ENCODE data around the gene MS4A10.

DNA sequence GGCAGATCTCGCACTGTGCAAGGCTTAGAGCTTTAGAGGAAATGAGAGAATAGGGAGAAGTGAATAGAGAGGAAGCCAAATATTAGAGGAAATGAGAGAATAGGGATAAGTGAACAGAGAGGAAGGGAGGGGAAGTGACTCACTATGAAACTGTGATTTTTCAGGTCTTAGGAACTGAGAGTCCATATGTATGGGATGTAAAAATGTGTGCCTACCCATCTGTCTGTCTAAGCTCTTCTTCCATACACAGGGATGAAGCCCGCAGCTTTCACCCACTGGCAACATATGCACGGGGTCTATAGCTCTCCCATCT lies 50.4 kb downstream of the MS4A10 start:
- TF ChIP-seq CTCF (optimal IDR thresholded peaks at IDR 0.05 in 1 of 3, IDR thresholded peaks at IDR 0.05 in 1 of 3, conservative IDR thresholded peaks at IDR 0.05 in 1 of 3; ENCODE audit: extremely low read depth in 1 of 3, insufficient read depth in 2 of 3, low read length in 3 of 3) (no peak), EZH2 (IDR thresholded peaks at IDR 0.05; ENCODE audit: low read length) (no peak)
